Prostate gland (tissue), 2 donors: ENCODE data around the gene ZNF415. TPM values are rescaled to one million over a fixed set of nuclear protein-coding genes. Genes with fewer than 3 reads are reported as not detected.

Source experiments
- DNase-seq: peaks from one replicate; pipeline ENCODE4 v3.0.0-alpha.2; 2019; ENCODE audit warnings: low spot score
- H3K27ac ChIP-seq, 2 donors: fragments of 200-600 bp; sonication (generic); 2 replicates each; pipeline ENCODE4 v1.5.1; 2017 to 2019
- H3K27me3 ChIP-seq: fragments of 200-600 bp; sonication (generic); replicated peaks from 2 replicates; pipeline ENCODE4 v1.5.1; 2019; ENCODE audit not compliant: insufficient read depth
- H3K36me3 ChIP-seq, 2 donors: fragments of 200-600 bp; sonication (generic); 1 replicate in 1 of 2; 2 replicates in 1 of 2; pipeline versions ENCODE4 v1.5.1 to v1.8.1; 2017 to 2019
- H3K4me1 ChIP-seq: fragments of 200-600 bp; sonication (generic); replicated peaks from 2 replicates; pipeline ENCODE4 v1.5.1; 2019
- H3K4me3 ChIP-seq, 2 donors: fragments of 200-600 bp; sonication (generic); 2 replicates each; pipeline ENCODE4 v1.5.1; 2017 to 2019
- H3K9me3 ChIP-seq: fragments of 200-600 bp; sonication (generic); 2 replicates; pipeline ENCODE4 v1.5.1; 2017
- POLR2A ChIP-seq: fragments of 450-650 bp; IDR thresholded peaks from one replicate; pipeline ENCODE4 v1.6.1; 2016; ENCODE audit warnings: antibody characterized with exemption, mild to moderate bottlenecking
- POLR2AphosphoS5 ChIP-seq: sonication (generic); formaldehyde crosslinking; IDR thresholded peaks from one replicate; pipeline ENCODE4 v1.6.1; 2017; ENCODE audit warnings: antibody characterized with exemption
- WGBS: methylation state at CpG from one replicate; pipeline ENCODE4 v1.1.5; 2018; 5-methylcytosine and 5-hydroxymethylcytosine counted together
- intact Hi-C: fragments of 100-400 bp; cut with DNase I; formaldehyde crosslinking; loops from one replicate; pipeline ENCODE4 v1.14.2; 2022
- total RNA-seq, 2 donors: library from RNA; depleted of rRNA; stranded (reverse); fragments of >200 nt; gene quantifications; one replicate each; pipeline ENCODE4 v1.1.0, GENCODE V29; 2016
- TF ChIP-seq, protein P1 (sequence below), 4 experiments: fragments of 200-600 bp in 2 of 4; fragments of 450-650 bp in 2 of 4; sonication (generic) in 2 of 4; IDR thresholded peaks; 1 replicate in 3 of 4; 2 replicates in 1 of 4; pipeline ENCODE4 v1.5.1; 2016 to 2019; ENCODE audit warnings: antibody characterized with exemption in 4 of 4, mild to moderate bottlenecking in 2 of 4, moderate library complexity in 2 of 4

The ZNF415 gene
- 10 to 100 TPM; 13.7 to 22.8 TPM for total RNA-seq

- WGBS = under 1% methylated on average over 50 of the region's 51 CpGs
- no peaks in the 10 kb centered on the region for H3K27me3 ChIP-seq
- intact Hi-C loops = no loop called here
Observed at GRCh38 chr19:53132141-53132991, at the start of gene ZNF415. ZNF415 (minus strand) TSS chr19:53132910; CDS start chr19:53122676, 10,234 bp downstream.

GRCh38 chr19:53182202-53182601, 49.5 kb upstream of the ZNF415 start:
- Histone ChIP-seq H3K4me3 (no peak overlapping the region), H3K9me3 (no peaks in the 10 kb centered on the region), H3K27me3 (no peaks in the 10 kb centered on the region), H3K36me3 (peaks cover 0 to 9% of the 10 kb centered on the region in 2 donors), H3K4me1 (no peaks in the 10 kb centered on the region), H3K27ac (no peak overlapping the region)
- intact Hi-C loops = no loop called here
- WGBS = 91% methylated on average over 10 of the region's 10 CpGs
- DNase-seq = no peak
- TF ChIP-seq, protein P1, sequence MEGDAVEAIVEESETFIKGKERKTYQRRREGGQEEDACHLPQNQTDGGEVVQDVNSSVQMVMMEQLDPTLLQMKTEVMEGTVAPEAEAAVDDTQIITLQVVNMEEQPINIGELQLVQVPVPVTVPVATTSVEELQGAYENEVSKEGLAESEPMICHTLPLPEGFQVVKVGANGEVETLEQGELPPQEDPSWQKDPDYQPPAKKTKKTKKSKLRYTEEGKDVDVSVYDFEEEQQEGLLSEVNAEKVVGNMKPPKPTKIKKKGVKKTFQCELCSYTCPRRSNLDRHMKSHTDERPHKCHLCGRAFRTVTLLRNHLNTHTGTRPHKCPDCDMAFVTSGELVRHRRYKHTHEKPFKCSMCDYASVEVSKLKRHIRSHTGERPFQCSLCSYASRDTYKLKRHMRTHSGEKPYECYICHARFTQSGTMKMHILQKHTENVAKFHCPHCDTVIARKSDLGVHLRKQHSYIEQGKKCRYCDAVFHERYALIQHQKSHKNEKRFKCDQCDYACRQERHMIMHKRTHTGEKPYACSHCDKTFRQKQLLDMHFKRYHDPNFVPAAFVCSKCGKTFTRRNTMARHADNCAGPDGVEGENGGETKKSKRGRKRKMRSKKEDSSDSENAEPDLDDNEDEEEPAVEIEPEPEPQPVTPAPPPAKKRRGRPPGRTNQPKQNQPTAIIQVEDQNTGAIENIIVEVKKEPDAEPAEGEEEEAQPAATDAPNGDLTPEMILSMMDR (IDR thresholded peaks at IDR 0.05) = no peak
- TF ChIP-seq POLR2A = no peak
- no peak for TF ChIP-seq POLR2AphosphoS5

More at GRCh38 chr19:53132141-53132991, at the start of gene ZNF415:
- H3K4me1 ChIP-seq = peaks cover 4% of the 10 kb centered on the region
- TF ChIP-seq POLR2A (peak; percentile 35), POLR2AphosphoS5 (peak; percentile 88)
- TF ChIP-seq, protein P1 (IDR thresholded peaks at IDR 0.05) = no peak
- peak; percentile 88 for DNase-seq
- no peaks in the 10 kb centered on the region for H3K9me3 ChIP-seq
- peak within 1 kb of the TSS; percentile 74 to 76 for H3K27ac ChIP-seq
- no peaks in the 10 kb centered on the region for H3K36me3 ChIP-seq
- H3K4me3 ChIP-seq = peak within 1 kb of the TSS; percentile 60 to 70

DNA sequence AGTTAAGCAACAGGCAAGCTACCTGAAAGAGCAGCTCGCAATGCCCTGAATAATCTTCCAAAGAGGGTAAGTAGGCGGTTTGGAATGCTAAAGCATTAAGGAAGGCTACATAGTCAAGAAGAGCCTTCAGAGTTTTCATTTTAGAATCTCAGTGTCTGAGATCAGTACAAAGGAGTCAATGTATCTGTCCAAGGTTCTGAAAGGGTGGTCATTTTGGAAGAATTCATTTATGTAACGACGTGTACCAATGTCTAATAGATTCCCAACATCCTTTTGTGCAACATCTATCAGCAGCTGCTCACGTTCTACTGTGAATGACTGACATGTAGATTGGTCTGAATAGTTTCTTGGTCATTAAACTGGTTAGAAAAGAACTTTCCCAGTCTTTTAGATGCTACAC, 45.3 kb upstream of the ZNF415 start:
- Histone ChIP-seq H3K27ac (no peak overlapping the region), H3K36me3 (peaks cover 0 to 9% of the 10 kb centered on the region in 2 donors), H3K27me3 (no peaks in the 10 kb centered on the region), H3K9me3 (no peaks in the 10 kb centered on the region), H3K4me1 (no peaks in the 10 kb centered on the region), H3K4me3 (no peak overlapping the region)
- intact Hi-C loops = no loop called here
- 90% methylated on average over 5 of the region's 5 CpGs for WGBS
- TF ChIP-seq, protein P1 (IDR thresholded peaks at IDR 0.05) = no peak
- TF ChIP-seq POLR2A (no peak), POLR2AphosphoS5 (no peak)
- DNase-seq = no peak

DNA sequence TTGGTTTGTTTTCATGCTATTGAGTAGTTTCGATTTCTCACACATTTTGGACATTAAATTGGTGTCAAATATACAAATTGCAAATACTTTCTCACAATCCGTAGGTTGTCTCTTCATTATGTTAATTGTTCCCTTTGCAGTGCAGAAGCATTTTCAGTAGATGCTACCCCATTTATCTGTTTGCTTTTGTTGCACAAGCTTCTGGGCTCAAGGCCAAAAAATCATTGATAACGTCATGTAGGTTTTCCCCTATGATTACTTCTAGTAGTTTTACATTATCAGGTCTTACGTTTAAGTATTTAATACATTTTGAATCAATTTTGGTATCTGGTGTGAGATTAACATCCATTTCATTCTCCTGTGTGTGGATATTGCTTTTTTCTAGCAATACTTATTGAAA, 40.2 kb upstream of the ZNF415 start:
- no peaks in the 10 kb centered on the region for H3K9me3 ChIP-seq
- no peaks in the 10 kb centered on the region for H3K4me1 ChIP-seq
- 54% methylated on average over 4 of the region's 4 CpGs for WGBS
- no peaks in the 10 kb centered on the region for H3K36me3 ChIP-seq
- H3K27me3 ChIP-seq = no peaks in the 10 kb centered on the region
- DNase-seq = no peak
- no peak overlapping the region for H3K4me3 ChIP-seq
- intact Hi-C loops = no loop called here
- H3K27ac ChIP-seq = no peak overlapping the region
- TF ChIP-seq, protein P1 (IDR thresholded peaks at IDR 0.05) = no peak
- no peak for TF ChIP-seq POLR2AphosphoS5
- no peak for TF ChIP-seq POLR2A

GRCh38 chr19:53165691-53166091, 33.0 kb upstream of the ZNF415 start:
- 99% methylated on average over 3 of the region's 3 CpGs for WGBS
- H3K9me3 ChIP-seq = no peaks in the 10 kb centered on the region

More at GRCh38 chr19:53165691-53166091, 33.0 kb upstream of the ZNF415 start:
- intact Hi-C loops = no loop called here
- Histone ChIP-seq H3K36me3 (no peaks in the 10 kb centered on the region), H3K27ac (no peak overlapping the region), H3K27me3 (no peaks in the 10 kb centered on the region), H3K4me1 (no peaks in the 10 kb centered on the region), H3K4me3 (no peak overlapping the region)
- DNase-seq = no peak
- TF ChIP-seq POLR2A (no peak), POLR2AphosphoS5 (no peak)
- TF ChIP-seq, protein P1 (IDR thresholded peaks at IDR 0.05) = no peak
